Activated CD4-positive, alpha-beta T cell treated with anti-CD3 and anti-CD28 coated beads, Interleukin-2, amount 50 U/mL, for 16 hours (primary cell): Measurements from ENCODE around the gene SPR.

Experiments
- DNase-seq: peaks from one replicate; pipeline ENCODE4 v3.0.0-alpha.2; 2020

Gene SPR

GRCh38 chr2:72916743-72917137, 29.5 kb downstream of the SPR start:
- DNase-seq: no peak

GRCh38 chr2:72917138-72917876, 30.1 kb downstream of the SPR start, which contains the start of gene EMX1:
Gene EMX1, plus strand, starts transcription at chr2:72917519. Its CDS starts 334 bp downstream, at chr2:72917853.
- DNase-seq: peak; percentile 37

GRCh38 chr2:72917877-72918553, 30.8 kb downstream of the SPR start:
- no peak for DNase-seq

- DNase-seq: no peak
Measured at GRCh38 chr2:72919414-72920317, 32.5 kb downstream of the SPR start.

- DNase-seq: peak; percentile 37
Measured at GRCh38 chr2:72920318-72921087, 33.3 kb downstream of the SPR start.

GRCh38 chr2:72921088-72921851, 34.1 kb downstream of the SPR start:
- DNase-seq: no peak

- DNase-seq: no peak
Measured at GRCh38 chr2:72921853-72922252, 34.6 kb downstream of the SPR start.

GRCh38 chr2:72923833-72924352, 36.7 kb downstream of the SPR start:
- no peak for DNase-seq

- no peak for DNase-seq
Measured at GRCh38 chr2:72924353-72925240, 37.4 kb downstream of the SPR start.

GRCh38 chr2:72925328-72925943, 38.2 kb downstream of the SPR start:
- DNase-seq: no peak

- no peak for DNase-seq
Measured at GRCh38 chr2:72926368-72926767, 39.2 kb downstream of the SPR start.

- DNase-seq: no peak
Measured at GRCh38 chr2:72926811-72927465, 39.7 kb downstream of the SPR start.

GRCh38 chr2:72927619-72928550, 40.7 kb downstream of the SPR start:
- DNase-seq: no peak

- DNase-seq: no peak
Measured at GRCh38 chr2:72929010-72929409, 41.8 kb downstream of the SPR start.

- DNase-seq: no peak
Measured at GRCh38 chr2:72931280-72931910, 44.2 kb downstream of the SPR start.

- no peak for DNase-seq
Measured at GRCh38 chr2:72932045-72932740, 45.0 kb downstream of the SPR start.

GRCh38 chr2:72932805-72933204, 45.6 kb downstream of the SPR start:
- no peak for DNase-seq
